WTC11 (cell line): ENCODE data around the gene GNG3. TPM values are rescaled to one million over a fixed set of nuclear protein-coding genes. Genes with fewer than 3 reads are reported as not detected.

ENCODE experiments used
- ATAC-seq: fragments of 200-7000 bp; cut with Tn5 transposase; 2 replicates; pipeline ENCODE4 v1.10.0; 2021; ENCODE audit warnings: mild to moderate bottlenecking, moderate library complexity
- CTCF ChIA-PET: fragments of 300-600 bp; sonication (Branson Sonifier 250); formaldehyde crosslinking; loops from one replicate; lab custom pipeline; 2021; ENCODE audit warnings: antibody characterized with exemption; lab: Charles Lee
- POLR2A ChIA-PET: fragments of 350-600 bp; sonication (Branson Sonifier 250); formaldehyde crosslinking; loops from one replicate; lab custom pipeline; 2021; ENCODE audit warnings: antibody characterized with exemption; lab: Charles Lee
- DNase-seq: peaks from one replicate; pipeline ENCODE4 v3.0.0; 2021; ENCODE audit warnings: low spot score
- H3K27ac Mint-ChIP-seq: 2 replicates; pipeline ENCODE4 v1.8.0; 2021; ENCODE audit warnings: mixed read lengths
- H3K27me3 Mint-ChIP-seq: 2 replicates; pipeline ENCODE4 v1.8.0; 2021; ENCODE audit warnings: low read depth, mild to moderate bottlenecking, moderate library complexity, mixed read lengths
- H3K36me3 Mint-ChIP-seq: 2 replicates; pipeline ENCODE4 v1.8.0; 2021; ENCODE audit warnings: mixed read lengths
- H3K4me1 Mint-ChIP-seq: 2 replicates; pipeline ENCODE4 v1.8.0; 2022; ENCODE audit warnings: mixed read lengths
- H3K4me3 Mint-ChIP-seq: 2 replicates; pipeline ENCODE4 v1.8.0; 2021; ENCODE audit warnings: mild to moderate bottlenecking, moderate library complexity, mixed read lengths
- H3K9me3 Mint-ChIP-seq: 2 replicates; pipeline ENCODE4 v1.8.0; 2021; ENCODE audit warnings: mixed read lengths
- ATF1 ChIP-seq: sonication (generic); formaldehyde crosslinking; IDR thresholded peaks from 2 replicates; pipeline ENCODE4 v1.8.1; 2023; ENCODE audit warnings: mild to moderate bottlenecking, moderate library complexity, missing genetic modification reagents
- CREB1 ChIP-seq: sonication (generic); formaldehyde crosslinking; IDR thresholded peaks from 2 replicates; pipeline ENCODE4 v1.8.0; 2023; ENCODE audit warnings: mild to moderate bottlenecking, missing genetic modification reagents
- ELF4 ChIP-seq: sonication (generic); formaldehyde crosslinking; IDR thresholded peaks from 2 replicates; pipeline ENCODE4 v1.8.1; 2022; ENCODE audit warnings: low read depth, mild to moderate bottlenecking, moderate library complexity, missing genetic modification reagents
- EMX1 ChIP-seq: fragments of 250-450 bp; sonication (Bioruptor Pico); IDR thresholded peaks from 2 replicates; pipeline ENCODE4 v1.8.0; 2021; ENCODE audit warnings: mild to moderate bottlenecking
- FOXP1 ChIP-seq: sonication (generic); formaldehyde crosslinking; IDR thresholded peaks from 2 replicates; pipeline ENCODE4 v1.8.0; 2022; ENCODE audit warnings: missing genetic modification reagents, mild to moderate bottlenecking, moderate library complexity, borderline replicate concordance
- FOXP4 ChIP-seq: sonication (generic); formaldehyde crosslinking; IDR thresholded peaks from 2 replicates; pipeline ENCODE4 v1.8.0; 2022; ENCODE audit warnings: mild to moderate bottlenecking, missing genetic modification reagents
- HMGXB4 ChIP-seq: sonication (generic); formaldehyde crosslinking; IDR thresholded peaks from 2 replicates; pipeline ENCODE4 v1.8.1; 2023; ENCODE audit warnings: mild to moderate bottlenecking, moderate library complexity, missing genetic modification reagents
- JAZF1 ChIP-seq: fragments of 250-450 bp; sonication (Bioruptor Pico); IDR thresholded peaks from 2 replicates; pipeline ENCODE4 v1.9.0; 2021; ENCODE audit warnings: moderate library complexity, mild to moderate bottlenecking, inconsistent platforms
- KAT7 ChIP-seq: sonication (generic); formaldehyde crosslinking; IDR thresholded peaks from 2 replicates; pipeline ENCODE4 v1.8.1; 2023; ENCODE audit warnings: missing genetic modification reagents, mild to moderate bottlenecking, borderline replicate concordance
- MYBL2 ChIP-seq: sonication (generic); formaldehyde crosslinking; IDR thresholded peaks from 2 replicates; pipeline ENCODE4 v1.8.1; 2023; ENCODE audit warnings: mild to moderate bottlenecking, moderate library complexity, missing genetic modification reagents
- NR3C1 ChIP-seq: sonication (generic); formaldehyde crosslinking; conservative IDR thresholded peaks from 2 replicates; pipeline ENCODE4 v1.8.1; 2023; ENCODE audit warnings: low read depth, mild to moderate bottlenecking, missing genetic modification reagents
- RELA ChIP-seq: sonication (generic); formaldehyde crosslinking; IDR thresholded peaks from 2 replicates; pipeline ENCODE4 v1.8.1; 2022; ENCODE audit warnings: missing genetic modification reagents, mild to moderate bottlenecking, borderline replicate concordance
- SP1 ChIP-seq: sonication (generic); formaldehyde crosslinking; conservative IDR thresholded peaks from 2 replicates; pipeline ENCODE4 v1.8.1; 2022; ENCODE audit warnings: missing genetic modification reagents
- TEAD1 ChIP-seq: sonication (generic); formaldehyde crosslinking; IDR thresholded peaks from 2 replicates; pipeline ENCODE4 v1.8.0; 2022; ENCODE audit warnings: mild to moderate bottlenecking, missing genetic modification reagents
- USF1 ChIP-seq: sonication (generic); formaldehyde crosslinking; IDR thresholded peaks from 2 replicates; pipeline ENCODE4 v1.8.0; 2022; ENCODE audit warnings: mild to moderate bottlenecking, missing genetic modification reagents
- USF2 ChIP-seq: sonication (generic); formaldehyde crosslinking; IDR thresholded peaks from 2 replicates; pipeline ENCODE4 v1.8.1; 2023; ENCODE audit warnings: mild to moderate bottlenecking, missing genetic modification reagents, moderate library complexity
- ZBTB21 ChIP-seq: sonication (generic); formaldehyde crosslinking; IDR thresholded peaks from 2 replicates; pipeline ENCODE4 v1.8.1; 2023; ENCODE audit warnings: mild to moderate bottlenecking, missing genetic modification reagents, borderline replicate concordance
- ZNF219 ChIP-seq: sonication (generic); formaldehyde crosslinking; IDR thresholded peaks from 2 replicates; pipeline ENCODE4 v1.8.0; 2023; ENCODE audit warnings: missing genetic modification reagents, mild to moderate bottlenecking, borderline replicate concordance
- ZNF232 ChIP-seq: sonication (generic); formaldehyde crosslinking; IDR thresholded peaks from 2 replicates; pipeline ENCODE4 v1.8.0; 2022; ENCODE audit warnings: mild to moderate bottlenecking, missing genetic modification reagents
- total RNA-seq: library from RNA; stranded (reverse); gene quantifications from 3 replicates; pipeline ENCODE4 v1.2.3, GENCODE V29; 2021
- TF ChIP-seq, protein P1 (sequence below): sonication (generic); formaldehyde crosslinking; IDR thresholded peaks from 2 replicates; pipeline ENCODE4 v1.8.1; 2022; ENCODE audit warnings: low read depth, mild to moderate bottlenecking, moderate library complexity, missing genetic modification reagents, borderline replicate concordance
- TF ChIP-seq, protein P2 (sequence below): sonication (generic); formaldehyde crosslinking; IDR thresholded peaks from 2 replicates; pipeline ENCODE4 v1.8.1; 2023; ENCODE audit warnings: mild to moderate bottlenecking, missing genetic modification reagents
- TF ChIP-seq, protein P3 (sequence below): sonication (generic); formaldehyde crosslinking; IDR thresholded peaks from 2 replicates; pipeline ENCODE4 v1.8.0; 2023; ENCODE audit warnings: missing genetic modification reagents

The GNG3 gene
- total RNA-seq, 1 experiment from 2014 or later: 6.0 TPM

- TF ChIP-seq RELA (CRISPR knock-in tag) (no peak), ELF4 (CRISPR knock-in tag) (no peak), JAZF1 (no peak), ZNF219 (CRISPR knock-in tag) (no peak), KAT7 (CRISPR knock-in tag) (0 out of 2 replicates have a peak, but pooled peaks have one; percentile 9)
- TF ChIP-seq, protein P1, sequence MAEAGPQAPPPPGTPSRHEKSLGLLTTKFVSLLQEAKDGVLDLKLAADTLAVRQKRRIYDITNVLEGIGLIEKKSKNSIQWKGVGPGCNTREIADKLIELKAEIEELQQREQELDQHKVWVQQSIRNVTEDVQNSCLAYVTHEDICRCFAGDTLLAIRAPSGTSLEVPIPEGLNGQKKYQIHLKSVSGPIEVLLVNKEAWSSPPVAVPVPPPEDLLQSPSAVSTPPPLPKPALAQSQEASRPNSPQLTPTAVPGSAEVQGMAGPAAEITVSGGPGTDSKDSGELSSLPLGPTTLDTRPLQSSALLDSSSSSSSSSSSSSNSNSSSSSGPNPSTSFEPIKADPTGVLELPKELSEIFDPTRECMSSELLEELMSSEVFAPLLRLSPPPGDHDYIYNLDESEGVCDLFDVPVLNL (CRISPR knock-in tag): no peak
- TF ChIP-seq, protein P2, sequence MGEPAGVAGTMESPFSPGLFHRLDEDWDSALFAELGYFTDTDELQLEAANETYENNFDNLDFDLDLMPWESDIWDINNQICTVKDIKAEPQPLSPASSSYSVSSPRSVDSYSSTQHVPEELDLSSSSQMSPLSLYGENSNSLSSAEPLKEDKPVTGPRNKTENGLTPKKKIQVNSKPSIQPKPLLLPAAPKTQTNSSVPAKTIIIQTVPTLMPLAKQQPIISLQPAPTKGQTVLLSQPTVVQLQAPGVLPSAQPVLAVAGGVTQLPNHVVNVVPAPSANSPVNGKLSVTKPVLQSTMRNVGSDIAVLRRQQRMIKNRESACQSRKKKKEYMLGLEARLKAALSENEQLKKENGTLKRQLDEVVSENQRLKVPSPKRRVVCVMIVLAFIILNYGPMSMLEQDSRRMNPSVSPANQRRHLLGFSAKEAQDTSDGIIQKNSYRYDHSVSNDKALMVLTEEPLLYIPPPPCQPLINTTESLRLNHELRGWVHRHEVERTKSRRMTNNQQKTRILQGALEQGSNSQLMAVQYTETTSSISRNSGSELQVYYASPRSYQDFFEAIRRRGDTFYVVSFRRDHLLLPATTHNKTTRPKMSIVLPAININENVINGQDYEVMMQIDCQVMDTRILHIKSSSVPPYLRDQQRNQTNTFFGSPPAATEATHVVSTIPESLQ (CRISPR knock-in tag): no peak
- Mint-ChIP-seq H3K4me3 (peak overlapping the region; percentile 87), H3K27ac (peak overlapping the region; percentile 90), H3K27me3 (no peaks in the 10 kb centered on the region), H3K4me1 (peaks cover 20% of the 10 kb centered on the region), H3K9me3 (no peaks in the 10 kb centered on the region), H3K36me3 (peaks cover 31% of the 10 kb centered on the region)
- ChIA-PET CTCF (interaction anchor here (3.6 kb wide), 1 partner anchor 11 kb away, joined by 21 read pairs; the partner anchor contains the start of gene LRRN4CL), POLR2A (interaction anchor here (1.3 kb wide), 1 partner anchor 11 kb away, joined by 6 read pairs; no protein-coding TSS in a partner anchor)
- ATAC-seq (peak; percentile 7; the same call in 1 of the 2 replicates), DNase-seq (no peak)
These were observed 29.1 kb upstream of the GNG3 start for GRCh38 chr11:62678433-62678769.

DNA sequence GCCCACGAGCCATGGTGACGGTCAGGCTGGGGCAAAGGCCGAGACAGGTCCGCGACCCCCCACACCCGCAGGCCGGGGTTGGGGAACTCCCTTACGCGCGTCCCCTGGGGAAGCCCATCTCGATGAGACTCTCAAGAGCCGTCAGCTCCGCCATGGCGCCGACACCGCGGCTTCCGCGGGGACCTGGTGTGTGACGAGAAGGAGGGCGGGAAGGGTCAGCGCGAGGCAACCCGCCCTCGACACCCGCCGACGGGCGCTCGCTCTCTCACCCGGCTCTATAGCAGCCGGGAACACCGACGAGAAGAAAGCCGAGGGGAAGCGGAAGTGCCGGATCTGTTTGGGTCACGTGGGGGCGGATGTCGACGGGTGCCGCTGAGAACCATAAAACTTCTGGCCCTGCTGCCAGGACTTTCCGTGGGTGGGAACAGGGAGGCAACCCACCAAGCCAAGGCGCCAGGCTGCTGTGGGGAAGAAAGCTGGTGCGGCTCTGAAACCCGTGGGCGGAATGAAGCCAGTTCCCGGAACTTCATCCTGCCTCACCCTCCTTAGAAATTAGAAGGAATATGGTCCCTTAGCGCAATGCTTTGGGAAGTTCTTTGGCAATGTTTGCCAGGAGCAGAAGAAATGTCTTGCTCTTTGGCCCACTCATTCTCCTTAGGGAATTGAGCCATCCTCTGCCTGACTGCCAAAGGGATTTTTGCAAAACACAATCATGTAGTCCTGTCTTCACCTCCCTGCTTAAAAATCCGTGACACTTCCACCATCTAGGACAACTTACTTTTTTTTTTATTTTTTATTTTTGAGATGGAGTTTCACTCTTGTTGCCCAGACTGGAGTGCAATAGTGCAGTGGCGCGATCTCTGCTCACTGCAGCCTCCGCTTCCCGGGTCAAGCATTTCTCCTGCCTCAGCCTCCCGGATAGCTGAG lies 28.4 kb upstream of the GNG3 start, which contains the start of gene UBXN1:
TSS of gene UBXN1 (minus strand) at position 304 of the 927 bp plus-strand sequence. CDS start at position 154, 150 bp downstream.
- no peaks in the 10 kb centered on the region for H3K9me3 Mint-ChIP-seq
- peak within 1 kb of the TSS; percentile 87 for H3K4me3 Mint-ChIP-seq
- ATAC-seq: peak; percentile 75
- peaks cover 20% of the 10 kb centered on the region for H3K4me1 Mint-ChIP-seq
- H3K36me3 Mint-ChIP-seq: peaks cover 26% of the 10 kb centered on the region
- peak within 1 kb of the TSS; percentile 90 for H3K27ac Mint-ChIP-seq
- POLR2A ChIA-PET: interaction anchor here (0.6 to 1.3 kb wide), 4 partner anchors 11 to 132 kb away, joined by 3 to 6 read pairs (median 3); partner anchors contain the start of genes MTA2 and TUT1
- peak; percentile 77 for DNase-seq
- CTCF ChIA-PET: interaction anchor here (0.6 to 3.6 kb wide), 5 partner anchors 8 to 312 kb away, joined by 3 to 21 read pairs (median 3); partner anchors contain the start of genes HNRNPUL2, LBHD1, LRRN4CL and UQCC3
- H3K27me3 Mint-ChIP-seq: no peaks in the 10 kb centered on the region
- TF ChIP-seq NR3C1 (CRISPR knock-in tag) (no peak), ATF1 (CRISPR knock-in tag) (0 out of 2 replicates have a peak, but pooled peaks have one; percentile 38), FOXP1 (CRISPR knock-in tag) (peak; percentile 71; the same call in 1 of the 2 replicates), ZNF232 (CRISPR knock-in tag) (0 out of 2 replicates have a peak, but pooled peaks have one; percentile 37), TEAD1 (peak; percentile 60), USF2 (CRISPR knock-in tag) (peak; percentile 99), HMGXB4 (CRISPR knock-in tag) (peak; percentile 58; the same call in 1 of the 2 replicates), FOXP4 (CRISPR knock-in tag) (0 out of 2 replicates have a peak, but pooled peaks have one; percentile 13), SP1 (CRISPR knock-in tag) (peak; percentile 80), ZBTB21 (CRISPR knock-in tag) (0 out of 2 replicates have a peak, but pooled peaks have one; percentile 33), CREB1 (0 out of 2 replicates have a peak, but pooled peaks have one; percentile 51), EMX1 (CRISPR knock-in tag) (no peak), ELF4 (CRISPR knock-in tag) (no peak), USF1 (CRISPR knock-in tag) (peak; percentile 99), MYBL2 (CRISPR knock-in tag) (0 out of 2 replicates have a peak, but pooled peaks have one; percentile 50)
- TF ChIP-seq, protein P3, sequence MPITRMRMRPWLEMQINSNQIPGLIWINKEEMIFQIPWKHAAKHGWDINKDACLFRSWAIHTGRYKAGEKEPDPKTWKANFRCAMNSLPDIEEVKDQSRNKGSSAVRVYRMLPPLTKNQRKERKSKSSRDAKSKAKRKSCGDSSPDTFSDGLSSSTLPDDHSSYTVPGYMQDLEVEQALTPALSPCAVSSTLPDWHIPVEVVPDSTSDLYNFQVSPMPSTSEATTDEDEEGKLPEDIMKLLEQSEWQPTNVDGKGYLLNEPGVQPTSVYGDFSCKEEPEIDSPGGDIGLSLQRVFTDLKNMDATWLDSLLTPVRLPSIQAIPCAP (CRISPR knock-in tag): 0 out of 2 replicates have a peak, but pooled peaks have one; percentile 78
